ENCODE data around the gene EPSTI1. TPM values are rescaled to one million over a fixed set of nuclear protein-coding genes. Genes with fewer than 3 reads are reported as not detected.

Gene EPSTI1
- total RNA-seq, 3 donors from 2014 or later = 5.0 to 6.6 (median 5.1) TPM

GRCh38 chr13:42969565-42970172, 22.4 kb downstream of the EPSTI1 start:
- no peaks in the 10 kb centered on the region for H3K9me3 ChIP-seq
- TF ChIP-seq CTCF (IDR thresholded peaks at IDR 0.05) (peak; percentile 58 to 71 (median 67)), POLR2A (IDR thresholded peaks at IDR 0.05) (no peak)
- H3K4me3 ChIP-seq = no peak overlapping the region
- DNase-seq (ENCODE audit: low spot score in 2 of 2) = peak; percentile 27 to 63
- H3K4me1 ChIP-seq = no peaks in the 10 kb centered on the region
- H3K27ac ChIP-seq = no peak overlapping the region
- intact Hi-C loops (cut with DNase I; ENCODE audit: low total_unique reads) = no loop called here
- H3K27me3 ChIP-seq = no peaks in the 10 kb centered on the region
- no peaks in the 10 kb centered on the region for H3K36me3 ChIP-seq

- peak; percentile 28 to 69 for DNase-seq (ENCODE audit: low spot score in 2 of 2)
- Histone ChIP-seq H3K4me3 (no peak overlapping the region), H3K9me3 (no peaks in the 10 kb centered on the region), H3K27me3 (no peaks in the 10 kb centered on the region), H3K27ac (no peak overlapping the region), H3K4me1 (no peaks in the 10 kb centered on the region), H3K36me3 (no peaks in the 10 kb centered on the region)
- TF ChIP-seq POLR2AphosphoS5 (IDR thresholded peaks at IDR 0.05) = no peak
- TF ChIP-seq POLR2A (IDR thresholded peaks at IDR 0.05) = no peak
- no peak for TF ChIP-seq CTCF (IDR thresholded peaks at IDR 0.05)
- intact Hi-C loops (cut with DNase I; ENCODE audit: low total_unique reads) = no loop called here
These were observed 23.1 kb downstream of the EPSTI1 start for GRCh38 chr13:42968906-42969305.

- Histone ChIP-seq H3K27ac (no peak overlapping the region), H3K27me3 (no peaks in the 10 kb centered on the region), H3K4me1 (no peaks in the 10 kb centered on the region), H3K4me3 (no peak overlapping the region), H3K9me3 (no peaks in the 10 kb centered on the region), H3K36me3 (no peaks in the 10 kb centered on the region)
- intact Hi-C loops (cut with DNase I; ENCODE audit: low total_unique reads) = no loop called here
- DNase-seq (ENCODE audit: low spot score in 2 of 2) = no peak
- TF ChIP-seq POLR2A (IDR thresholded peaks at IDR 0.05) (no peak), POLR2AphosphoS5 (IDR thresholded peaks at IDR 0.05) (no peak), CTCF (IDR thresholded peaks at IDR 0.05) (no peak)
These were observed 24.4 kb downstream of the EPSTI1 start for GRCh38 chr13:42967660-42968059.

- intact Hi-C loops (cut with DNase I; ENCODE audit: low total_unique reads) = no loop called here
- H3K36me3 ChIP-seq = no peaks in the 10 kb centered on the region
- H3K27me3 ChIP-seq = no peaks in the 10 kb centered on the region
- no peaks in the 10 kb centered on the region for H3K4me1 ChIP-seq
- no peak for TF ChIP-seq POLR2AphosphoS5 (IDR thresholded peaks at IDR 0.05)
- TF ChIP-seq CTCF (IDR thresholded peaks at IDR 0.05) = no peak
- no peak for TF ChIP-seq POLR2A (IDR thresholded peaks at IDR 0.05)
- H3K27ac ChIP-seq = no peak overlapping the region
- no peak overlapping the region for H3K4me3 ChIP-seq
- H3K9me3 ChIP-seq = no peaks in the 10 kb centered on the region
- no peak for DNase-seq (ENCODE audit: low spot score in 2 of 2)
These were observed 26.8 kb downstream of the EPSTI1 start for GRCh38 chr13:42965281-42965680.

GRCh38 chr13:42964761-42965161, 27.3 kb downstream of the EPSTI1 start:
- Histone ChIP-seq H3K27me3 (no peaks in the 10 kb centered on the region), H3K9me3 (no peaks in the 10 kb centered on the region), H3K27ac (no peak overlapping the region), H3K4me1 (no peaks in the 10 kb centered on the region), H3K4me3 (no peak overlapping the region), H3K36me3 (no peaks in the 10 kb centered on the region)
- intact Hi-C loops (cut with DNase I; ENCODE audit: low total_unique reads) = no loop called here
- TF ChIP-seq POLR2AphosphoS5 (IDR thresholded peaks at IDR 0.05) = no peak
- no peak for TF ChIP-seq CTCF (IDR thresholded peaks at IDR 0.05)
- no peak for TF ChIP-seq POLR2A (IDR thresholded peaks at IDR 0.05)
- DNase-seq (ENCODE audit: low spot score in 2 of 2) = no peak

Measured in breast epithelium (tissue), 4 donors.